GM18870 (cell line): ENCODE measurements around the gene AIFM3.

Experiments used
- ATAC-seq: cut with Tn5 transposase; IDR thresholded peaks from one replicate; pipeline ENCODE4 v1.9.1; 2021; ENCODE audit warnings: moderate library complexity; ENCODE audit not compliant: unreplicated experiment

AIFM3 gene

GRCh38 chr22:21022955-21023614 lies 56.0 kb downstream of the AIFM3 start:
- no peak for ATAC-seq

GRCh38 chr22:21025266-21025665 lies 58.2 kb downstream of the AIFM3 start:
- no peak for ATAC-seq

GRCh38 chr22:21025763-21026755 lies 59.0 kb downstream of the AIFM3 start:
- ATAC-seq, result no peak

DNA sequence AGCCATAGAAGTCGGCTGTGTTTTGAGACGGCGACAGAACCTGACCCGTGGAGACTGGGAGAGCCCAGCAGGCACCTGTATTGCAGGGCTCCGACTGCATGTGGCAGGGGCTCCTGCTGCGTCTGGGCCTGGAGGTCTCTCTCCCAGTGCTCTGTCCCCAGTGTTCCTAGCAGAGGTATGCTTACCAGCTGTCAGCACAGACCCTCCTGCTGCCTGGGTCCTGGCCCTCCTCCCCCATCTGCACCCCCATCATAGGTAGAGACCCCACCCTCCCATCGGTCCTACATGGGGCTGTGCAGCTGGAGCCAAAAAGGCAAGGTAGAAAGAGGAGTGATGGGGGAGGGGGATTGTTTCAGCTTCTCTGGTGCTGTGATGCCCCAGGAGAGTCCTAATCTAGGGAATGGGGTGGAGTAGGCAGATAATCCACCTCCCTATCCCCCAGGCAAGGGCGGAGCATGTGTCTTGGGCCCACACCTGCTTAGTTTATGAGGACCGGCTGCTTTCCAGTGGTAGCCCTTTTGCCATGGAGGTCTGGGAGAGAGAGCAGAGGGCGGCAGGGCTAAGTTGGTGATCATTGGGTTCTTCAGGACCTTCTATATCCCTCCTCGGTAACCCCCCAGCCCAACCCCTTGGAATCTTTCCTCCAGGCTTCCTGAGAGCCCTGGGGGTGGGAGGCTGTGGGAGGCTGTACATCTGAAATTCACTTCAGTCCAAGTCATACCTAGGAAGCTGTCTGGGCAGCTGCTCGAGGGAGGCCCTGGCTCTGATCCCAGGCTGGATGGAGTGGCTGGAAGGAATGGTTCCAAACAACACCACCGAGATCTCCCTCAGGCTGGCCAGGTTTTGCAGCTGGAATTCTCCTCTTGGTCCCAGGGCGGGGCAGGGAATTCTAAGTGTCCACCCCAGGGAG lies 60.0 kb downstream of the AIFM3 start:
- ATAC-seq, result no peak

DNA sequence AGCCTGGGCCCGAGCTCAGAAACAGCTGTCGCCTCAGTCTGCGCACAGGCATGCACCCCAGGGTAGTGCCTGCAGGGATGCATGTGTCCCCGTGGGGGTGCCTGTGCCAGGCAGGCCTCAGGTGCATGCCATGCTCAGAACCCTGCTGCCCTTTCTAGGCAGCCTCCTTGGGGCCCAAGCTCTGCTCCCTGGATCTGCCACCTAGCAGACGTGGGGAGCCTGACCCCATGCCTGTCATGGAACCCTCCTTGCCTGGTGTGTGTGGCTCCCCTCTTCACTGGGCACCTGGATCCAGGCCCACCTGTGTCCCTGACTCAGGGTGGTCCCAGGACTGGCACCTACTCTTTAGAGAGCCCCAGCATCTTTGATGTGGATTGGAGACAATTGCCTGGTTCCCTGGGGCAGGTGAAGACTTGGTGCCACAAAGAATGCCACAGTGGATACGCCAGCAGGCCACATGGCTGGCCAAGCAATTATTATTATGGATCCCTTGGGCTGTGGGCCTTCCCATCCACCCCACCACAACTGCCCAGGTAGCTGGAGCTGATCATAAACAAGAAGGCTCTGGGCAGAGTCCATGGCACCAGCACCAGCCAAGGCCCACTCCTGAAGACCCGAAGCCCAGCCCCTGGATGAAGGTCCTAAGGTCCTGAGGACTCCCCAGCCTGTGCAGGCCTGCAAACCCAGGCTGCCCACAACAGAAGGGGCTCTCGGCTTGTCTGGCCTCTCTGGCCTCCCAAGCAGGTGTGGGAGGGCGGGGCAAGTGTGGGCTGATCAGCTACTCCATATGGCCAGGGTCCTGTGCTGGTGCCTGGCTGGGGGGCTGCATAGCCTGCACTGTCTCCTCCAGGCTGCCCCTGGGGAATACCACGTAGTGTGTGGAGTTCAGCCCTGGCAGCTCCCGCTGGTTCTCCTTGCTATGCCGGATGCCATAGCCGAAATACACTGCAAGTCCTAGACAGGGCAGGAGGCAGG lies 61.5 kb downstream of the AIFM3 start:
- ATAC-seq, result no peak

DNA sequence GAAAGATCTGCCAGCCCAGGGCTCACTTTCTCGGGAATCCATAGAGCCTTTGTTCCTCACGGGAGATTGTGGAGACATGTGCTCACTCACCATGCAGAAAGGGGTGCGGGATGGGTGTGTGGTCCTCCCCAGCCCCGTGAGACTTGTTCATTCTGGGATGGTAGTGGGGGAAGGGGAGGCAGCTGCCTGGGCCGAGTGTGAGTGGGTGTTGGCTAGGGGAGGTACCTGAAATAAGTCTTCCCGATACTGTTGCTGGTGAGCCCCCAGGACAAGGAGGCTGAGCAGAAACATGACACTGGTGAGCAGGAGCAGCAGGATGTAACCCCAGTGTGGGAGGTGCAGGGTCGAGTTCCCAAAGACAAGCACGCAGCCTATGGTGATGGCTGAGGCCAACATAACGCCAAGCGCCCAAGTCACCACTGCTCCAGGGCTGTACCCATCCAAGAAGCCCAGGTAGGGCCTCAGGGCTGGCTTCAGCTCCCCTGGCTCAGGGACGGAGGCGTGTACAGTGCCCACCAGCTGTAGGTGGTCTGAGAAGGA lies 62.5 kb downstream of the AIFM3 start:
- ATAC-seq, result no peak

- ATAC-seq, result no peak
These were observed 63.0 kb downstream of the AIFM3 start for GRCh38 chr22:21030032-21030431.
